Suprapubic skin (tissue), 4 donors: ENCODE results near the gene TMEM184C. TPM values are rescaled to one million over a fixed set of nuclear protein-coding genes. Genes with fewer than 3 reads are reported as not detected.

ENCODE experiments used
- DNase-seq, 2 donors: peaks; one replicate each; pipeline ENCODE4 v3.0.0-alpha.2; 2019; ENCODE audit warnings: low spot score in 2 of 2
- H3K27ac ChIP-seq: fragments of 200-600 bp; sonication (generic); one replicate; pipeline ENCODE4 v1.5.1; 2019
- H3K27me3 ChIP-seq: fragments of 200-600 bp; sonication (generic); one replicate; pipeline ENCODE4 v1.5.1; 2019
- H3K36me3 ChIP-seq: fragments of 200-600 bp; sonication (generic); one replicate; pipeline ENCODE4 v1.5.1; 2019
- H3K4me1 ChIP-seq: fragments of 200-600 bp; sonication (generic); one replicate; pipeline ENCODE4 v1.5.1; 2019
- H3K4me3 ChIP-seq: fragments of 200-600 bp; sonication (generic); one replicate; pipeline ENCODE4 v1.5.1; 2019; ENCODE audit warnings: mild to moderate bottlenecking
- H3K9me3 ChIP-seq: fragments of 200-600 bp; sonication (generic); one replicate; pipeline ENCODE4 v1.5.1; 2019
- CTCF ChIP-seq, 2 donors: fragments of 200-600 bp in 1 of 2; fragments of 450-650 bp in 1 of 2; sonication (generic) in 1 of 2; IDR thresholded peaks; one replicate each; pipeline ENCODE4 v1.5.1; 2016 to 2019; ENCODE audit warnings: antibody characterized with exemption in 2 of 2, mild to moderate bottlenecking in 1 of 2, moderate library complexity in 1 of 2
- EP300 ChIP-seq: sonication (generic); formaldehyde crosslinking; IDR thresholded peaks from one replicate; pipeline ENCODE4 v1.6.1; 2017; ENCODE audit warnings: antibody characterized with exemption
- POLR2A ChIP-seq, 2 donors: fragments of 450-650 bp; IDR thresholded peaks; one replicate each; pipeline ENCODE4 v1.6.1; 2017; ENCODE audit warnings: antibody characterized with exemption in 2 of 2, mild to moderate bottlenecking in 2 of 2, moderate library complexity in 2 of 2
- POLR2AphosphoS5 ChIP-seq, 3 donors: sonication (generic); formaldehyde crosslinking; IDR thresholded peaks; one replicate each; pipeline ENCODE4 v1.6.1; 2017; ENCODE audit warnings: antibody characterized with exemption in 3 of 3
- WGBS: methylation state at CpG from one replicate; pipeline ENCODE4 v1.1.5; 2018; 5-methylcytosine and 5-hydroxymethylcytosine counted together
- total RNA-seq, 4 donors: library from RNA; depleted of rRNA; stranded (reverse); fragments of >200 nt; gene quantifications; one replicate each; pipeline ENCODE4 v1.1.0, GENCODE V29; 2016

Gene TMEM184C
- total RNA-seq, 4 donors from 2014 or later: 17.1 to 29.8 (median 21.1) TPM

GRCh38 chr4:147635348-147635747 is 18.2 kb downstream of the TMEM184C start:
- Histone ChIP-seq H3K27me3 (no peaks in the 10 kb centered on the region), H3K4me3 (no peak overlapping the region), H3K9me3 (no peaks in the 10 kb centered on the region), H3K36me3 (peaks cover 62% of the 10 kb centered on the region), H3K27ac (no peak overlapping the region), H3K4me1 (peaks cover 3% of the 10 kb centered on the region)
- TF ChIP-seq EP300 (no peak), CTCF (IDR thresholded peaks at IDR 0.05) (no peak), POLR2A (IDR thresholded peaks at IDR 0.05) (no peak), POLR2AphosphoS5 (IDR thresholded peaks at IDR 0.05) (no peak)
- DNase-seq: no peak

- no peak overlapping the region for H3K4me3 ChIP-seq
- no peaks in the 10 kb centered on the region for H3K27me3 ChIP-seq
- no peak for DNase-seq
- H3K36me3 ChIP-seq: peaks cover 44% of the 10 kb centered on the region
- H3K9me3 ChIP-seq: no peaks in the 10 kb centered on the region
- WGBS: 72% methylated on average over 1 of the region's 1 CpG
- H3K4me1 ChIP-seq: peaks cover 3% of the 10 kb centered on the region
- H3K27ac ChIP-seq: no peak overlapping the region
- no peak for TF ChIP-seq POLR2A (IDR thresholded peaks at IDR 0.05)
- no peak for TF ChIP-seq EP300
- no peak for TF ChIP-seq CTCF (IDR thresholded peaks at IDR 0.05)
- no peak for TF ChIP-seq POLR2AphosphoS5 (IDR thresholded peaks at IDR 0.05)
Measured at GRCh38 chr4:147638365-147638764, 21.2 kb downstream of the TMEM184C start.

GRCh38 chr4:147638942-147639341 is 21.7 kb downstream of the TMEM184C start:
- 64% methylated on average over 2 of the region's 2 CpGs for WGBS
- peaks cover 39% of the 10 kb centered on the region for H3K36me3 ChIP-seq

GRCh38 chr4:147639388-147639787 is 22.2 kb downstream of the TMEM184C start:
- Histone ChIP-seq H3K9me3 (no peaks in the 10 kb centered on the region), H3K27ac (no peak overlapping the region), H3K4me1 (peaks cover 3% of the 10 kb centered on the region), H3K27me3 (no peaks in the 10 kb centered on the region), H3K4me3 (no peak overlapping the region), H3K36me3 (peaks cover 34% of the 10 kb centered on the region)
- no peak for DNase-seq
- TF ChIP-seq POLR2AphosphoS5 (IDR thresholded peaks at IDR 0.05): no peak
- TF ChIP-seq CTCF (IDR thresholded peaks at IDR 0.05): no peak

More at GRCh38 chr4:147638942-147639341, 21.7 kb downstream of the TMEM184C start:
- no peaks in the 10 kb centered on the region for H3K9me3 ChIP-seq
- no peak overlapping the region for H3K4me3 ChIP-seq
- no peak overlapping the region for H3K27ac ChIP-seq
- H3K4me1 ChIP-seq: peaks cover 3% of the 10 kb centered on the region
- TF ChIP-seq CTCF (IDR thresholded peaks at IDR 0.05) (no peak), POLR2A (IDR thresholded peaks at IDR 0.05) (no peak), POLR2AphosphoS5 (IDR thresholded peaks at IDR 0.05) (no peak)
- no peak for DNase-seq
- H3K27me3 ChIP-seq: no peaks in the 10 kb centered on the region

- peaks cover 3% of the 10 kb centered on the region for H3K4me1 ChIP-seq
- TF ChIP-seq POLR2A (IDR thresholded peaks at IDR 0.05): no peak
- H3K9me3 ChIP-seq: no peaks in the 10 kb centered on the region
- 100% methylated on average over 1 of the region's 1 CpG for WGBS
- no peaks in the 10 kb centered on the region for H3K27me3 ChIP-seq
- H3K36me3 ChIP-seq: peaks cover 25% of the 10 kb centered on the region
- no peak overlapping the region for H3K27ac ChIP-seq
- no peak for DNase-seq
- H3K4me3 ChIP-seq: no peak overlapping the region
Measured at GRCh38 chr4:147640331-147640730, 23.1 kb downstream of the TMEM184C start.

- Histone ChIP-seq H3K9me3 (no peaks in the 10 kb centered on the region), H3K36me3 (peaks cover 13% of the 10 kb centered on the region), H3K4me1 (peaks cover 3% of the 10 kb centered on the region), H3K4me3 (no peak overlapping the region), H3K27ac (no peak overlapping the region), H3K27me3 (no peaks in the 10 kb centered on the region)
- WGBS: 100% methylated on average over 1 of the region's 1 CpG
- no peak for DNase-seq
- TF ChIP-seq POLR2A (IDR thresholded peaks at IDR 0.05) (no peak), POLR2AphosphoS5 (IDR thresholded peaks at IDR 0.05) (no peak), CTCF (IDR thresholded peaks at IDR 0.05) (no peak), EP300 (no peak)
Measured at GRCh38 chr4:147643616-147644015, 26.4 kb downstream of the TMEM184C start.
